ENCODE measurements around the gene SMARCA4.
"Not testable (repeated sequence)": the region's sequence is repeated elsewhere in the genome, so short reads cannot be mapped to it uniquely, and the experiment has no call there.

SMARCA4 gene

DNA sequence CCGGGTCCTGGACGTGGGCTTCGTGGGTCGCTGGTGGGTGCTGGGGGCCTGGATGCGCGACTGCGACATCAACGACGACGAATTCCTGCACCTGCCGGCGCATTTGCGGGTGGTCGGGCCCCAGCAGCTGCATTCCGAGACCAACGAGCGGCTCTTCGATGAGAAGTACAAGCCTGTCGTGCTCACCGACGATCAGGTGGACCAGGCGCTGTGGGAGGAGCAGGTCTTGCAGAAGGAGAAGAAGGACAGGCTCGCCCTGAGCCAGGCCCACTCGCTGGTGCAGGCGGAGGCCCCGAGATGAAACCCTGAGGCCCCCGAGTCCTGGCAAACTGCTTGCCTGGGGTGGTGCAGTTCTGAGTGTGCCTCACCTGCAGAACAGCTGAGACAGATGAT is 31.4 kb upstream of the SMARCA4 start:
- no peak for DNase-seq

DNA sequence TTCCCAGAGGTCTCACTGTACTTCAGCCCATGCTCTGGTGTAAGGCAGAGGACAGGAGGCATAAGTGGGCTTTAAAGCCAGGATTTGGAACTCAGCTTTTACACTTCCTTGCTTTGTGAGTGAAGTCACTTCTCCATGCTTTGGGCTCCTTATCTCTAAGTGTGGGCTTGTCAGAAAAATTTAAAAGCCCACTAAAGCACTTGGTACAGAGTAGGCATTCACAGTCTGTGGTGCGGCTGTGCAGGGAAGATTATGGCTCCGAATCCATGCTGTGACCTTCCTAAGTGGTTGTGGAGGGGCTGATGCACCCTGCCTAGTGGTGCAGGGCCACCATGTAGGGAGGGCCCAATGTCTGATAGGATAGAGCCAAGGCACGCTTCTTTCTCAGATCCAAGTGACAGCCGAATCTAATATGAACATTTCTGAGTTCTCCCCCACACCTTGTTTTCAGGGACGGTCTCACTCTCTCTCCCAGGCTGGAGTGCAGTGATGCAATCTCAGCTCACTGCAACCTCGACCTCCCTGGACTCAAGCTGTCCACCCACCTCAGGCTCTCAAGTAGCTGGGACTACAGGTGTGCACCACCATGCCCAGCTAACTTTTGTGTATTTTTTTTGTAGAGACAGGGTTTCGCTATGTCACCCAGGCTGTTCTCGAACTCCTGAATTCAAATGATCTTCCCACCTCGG is 25.3 kb upstream of the SMARCA4 start:
- no peak for DNase-seq

- peak; percentile 46 for DNase-seq
These were observed 24.2 kb upstream of the SMARCA4 start for GRCh38 chr19:10936661-10937084.

DNA sequence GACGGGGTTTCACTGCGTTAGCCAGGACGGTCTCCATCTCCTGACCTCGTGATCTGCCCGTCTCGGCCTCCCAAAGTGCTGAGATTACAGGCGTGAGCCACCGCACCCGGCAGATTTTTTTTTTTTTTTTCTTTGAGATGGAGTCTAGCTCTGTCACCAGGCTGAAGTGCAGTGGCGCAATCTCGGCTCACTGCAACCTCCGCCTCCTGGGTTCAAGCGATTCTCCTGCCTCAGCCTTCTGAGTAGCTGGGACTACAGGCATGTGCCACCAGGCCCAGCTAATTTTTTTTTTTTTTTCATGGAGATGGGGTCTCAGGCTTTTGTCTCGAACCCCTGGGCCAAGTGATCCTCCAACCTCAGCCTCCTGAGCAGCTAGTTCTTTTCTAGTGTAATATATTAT is 19.2 kb upstream of the SMARCA4 start:
- DNase-seq = not testable (repeated sequence)

- not testable (repeated sequence) for DNase-seq
These were observed 17.4 kb upstream of the SMARCA4 start for GRCh38 chr19:10943412-10943811.

DNA sequence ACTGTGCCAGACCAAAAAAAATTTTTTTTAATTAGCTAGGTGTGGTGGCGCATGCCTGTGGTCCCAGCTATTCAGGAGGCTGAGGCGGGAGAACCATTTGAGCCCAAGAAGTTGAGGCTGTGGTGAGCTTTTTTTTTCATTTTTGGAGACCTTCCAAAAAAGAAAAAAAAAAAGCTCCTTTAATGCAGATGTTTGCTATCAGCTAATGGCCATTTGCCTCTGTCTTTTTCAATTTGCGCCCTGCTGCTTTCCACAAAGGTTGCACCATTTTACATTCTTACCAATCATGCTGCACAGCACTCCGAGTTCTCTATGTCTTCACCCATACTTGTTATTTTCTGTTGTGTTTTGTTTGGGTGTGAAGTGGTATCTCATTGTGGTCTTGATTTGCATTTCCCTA is 15.6 kb upstream of the SMARCA4 start:
- DNase-seq = no peak

GRCh38 chr19:10946958-10947657 is 13.7 kb upstream of the SMARCA4 start:
- peak; percentile 83 for DNase-seq

- DNase-seq = no peak
These were observed 8.0 kb upstream of the SMARCA4 start for GRCh38 chr19:10952809-10953208.

DNA sequence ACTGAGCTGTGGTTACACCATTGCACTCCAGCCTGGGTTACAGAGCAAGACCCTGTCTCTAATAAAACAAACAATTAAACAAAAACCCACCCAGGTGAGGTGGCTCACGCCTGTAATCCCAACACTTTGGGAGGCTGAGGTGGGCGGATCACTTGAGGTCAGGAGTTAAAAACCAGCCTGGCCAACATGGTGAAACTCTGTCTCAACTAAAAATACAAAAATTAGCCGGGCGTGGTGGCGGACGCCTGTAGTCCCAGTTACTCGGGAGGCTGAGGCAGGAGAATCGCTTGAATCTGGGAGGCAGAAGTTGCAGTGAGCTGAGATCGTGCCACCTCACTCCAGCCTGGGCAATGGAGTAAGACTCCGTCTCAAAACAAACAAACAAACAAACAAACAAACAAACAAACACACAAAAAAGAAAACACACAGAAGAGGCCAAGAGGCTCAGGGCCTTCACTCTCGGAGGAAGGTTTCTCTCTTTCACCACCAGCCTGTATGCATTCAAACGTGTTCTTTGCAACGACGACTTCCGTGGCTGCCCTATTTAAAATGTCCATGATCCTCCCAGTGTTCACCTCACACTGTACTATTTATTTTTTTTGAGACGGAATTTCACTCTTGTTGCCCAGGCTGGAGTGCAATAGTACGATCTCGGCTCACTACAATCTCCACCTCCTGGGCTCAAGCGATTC is 1.4 kb upstream of the SMARCA4 start:
- not testable (repeated sequence) for DNase-seq

- DNase-seq = no peak
These were observed 437 bp downstream of the SMARCA4 start for GRCh38 chr19:10961073-10961860.

DNA sequence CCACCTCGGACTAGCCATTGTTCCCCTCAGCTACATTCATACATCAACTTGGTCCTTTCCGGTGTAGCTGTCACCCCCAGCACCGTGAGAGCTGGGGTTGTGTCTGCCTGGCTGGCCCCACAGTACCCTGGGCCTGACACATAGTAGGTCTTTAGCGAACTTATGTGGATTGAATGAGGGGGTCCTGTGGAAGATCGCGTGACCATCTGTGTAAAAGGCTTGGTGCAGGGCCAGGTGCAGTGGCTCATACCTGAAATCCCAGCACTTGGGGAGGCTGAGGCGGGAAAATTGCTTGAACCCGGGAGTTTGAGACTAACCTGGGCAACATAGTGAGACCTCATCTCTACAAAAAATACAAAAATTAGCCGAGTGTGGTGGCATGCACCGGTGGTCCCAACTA is 2.0 kb downstream of the SMARCA4 start:
- no peak for DNase-seq

GRCh38 chr19:10963865-10964264 is 3.0 kb downstream of the SMARCA4 start:
- no peak for DNase-seq

DNA sequence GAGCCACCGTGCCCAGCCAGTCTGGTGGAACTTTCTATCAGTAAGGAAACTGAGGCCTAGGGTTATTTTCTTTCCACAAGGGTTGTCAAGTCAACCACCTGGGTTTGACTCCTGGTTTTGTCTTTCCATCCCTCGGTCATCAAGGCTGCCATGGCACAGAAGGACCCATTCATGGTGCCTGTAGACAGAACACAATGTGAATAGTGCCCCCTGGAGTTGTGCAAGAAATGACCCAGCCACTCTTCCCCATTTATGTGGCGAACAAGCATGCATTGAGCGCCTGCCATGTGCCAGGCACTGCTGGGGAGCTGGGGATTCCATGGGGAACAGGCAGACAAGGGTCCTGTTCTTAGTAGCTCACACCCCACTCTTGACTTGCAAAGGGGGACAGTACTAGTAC is 4.1 kb downstream of the SMARCA4 start:
- no peak for DNase-seq

DNA sequence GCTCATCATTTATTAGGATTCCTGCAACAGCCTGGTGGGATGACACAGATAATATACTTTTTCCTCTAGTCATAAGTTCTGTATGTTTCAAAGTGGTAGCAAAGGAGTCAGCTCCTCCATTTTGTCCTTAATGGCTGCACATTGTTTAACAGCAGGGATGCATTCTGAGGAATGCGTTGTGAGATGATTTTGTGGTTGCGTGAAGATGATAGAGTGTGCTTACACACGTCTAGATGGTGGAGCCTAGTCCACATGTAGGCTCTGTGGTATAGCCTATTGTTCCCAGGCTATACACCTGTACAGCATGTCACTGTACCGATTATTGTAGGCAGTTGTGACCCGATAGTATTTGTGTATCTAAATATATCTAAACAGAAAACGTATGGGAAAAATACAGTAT is 4.6 kb downstream of the SMARCA4 start:
- no peak for DNase-seq

- DNase-seq = no peak
These were observed 6.0 kb downstream of the SMARCA4 start for GRCh38 chr19:10966809-10967208.

- no peak for DNase-seq
These were observed 7.8 kb downstream of the SMARCA4 start for GRCh38 chr19:10968527-10969135.

DNA sequence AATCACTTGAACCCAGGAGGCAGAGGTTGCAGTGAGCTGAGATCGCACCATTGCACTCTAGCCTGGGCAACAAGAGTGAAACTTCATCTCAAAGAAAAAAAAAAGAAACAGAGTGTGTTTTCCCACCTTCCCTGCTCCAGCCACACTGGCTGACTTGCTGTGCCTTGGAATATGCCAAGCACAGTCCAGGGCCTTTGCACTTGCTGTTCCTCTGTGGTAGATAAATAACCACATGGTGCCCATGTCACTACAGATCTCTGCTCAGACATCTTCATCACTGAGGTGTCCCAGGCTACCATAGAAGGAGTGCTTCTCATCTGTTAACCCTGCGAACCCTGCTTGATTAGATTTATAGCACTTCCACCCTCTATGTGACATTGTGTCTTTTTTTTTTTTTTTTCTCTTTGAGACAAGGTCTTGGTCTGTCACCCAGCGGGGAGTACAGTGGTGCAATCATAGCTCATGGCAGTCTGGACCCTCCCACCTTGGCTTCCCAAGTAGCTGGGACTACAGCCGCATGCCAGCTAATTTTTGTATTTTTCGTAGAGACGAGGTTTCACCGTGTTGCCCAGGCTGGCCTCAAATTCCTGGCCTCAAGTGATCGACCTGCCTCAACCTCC is 10.4 kb downstream of the SMARCA4 start:
- DNase-seq = no peak

GRCh38 chr19:10975374-10976130 is 14.7 kb downstream of the SMARCA4 start:
- DNase-seq = peak; percentile 40

- DNase-seq = no peak
These were observed 15.5 kb downstream of the SMARCA4 start for GRCh38 chr19:10976131-10976892.

DNA sequence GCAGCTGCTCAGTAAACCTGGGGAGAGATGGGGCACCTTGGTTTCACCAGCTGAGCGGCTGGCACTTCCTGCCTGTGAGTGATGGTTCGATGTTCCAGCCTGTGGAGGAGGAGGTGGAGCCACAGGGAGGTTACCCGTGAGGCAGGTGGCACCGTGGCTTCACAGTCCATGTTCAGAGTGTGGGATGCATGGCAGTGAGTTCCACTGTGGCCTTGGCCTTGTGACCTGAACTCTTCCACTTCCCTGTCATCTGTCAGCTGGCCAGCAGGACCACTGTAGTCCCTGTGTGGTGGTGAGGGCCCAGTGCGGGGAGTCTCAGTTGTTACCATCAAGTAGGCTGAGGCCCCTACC is 16.9 kb downstream of the SMARCA4 start:
- no peak for DNase-seq

- DNase-seq = no peak
These were observed 19.1 kb downstream of the SMARCA4 start for GRCh38 chr19:10979951-10980381.
